GM19467 (cell line): ENCODE results near the gene CLSTN1.
"Not testable (repeated sequence)": the region's sequence is repeated elsewhere in the genome, so short reads cannot be mapped to it uniquely, and the experiment has no call there.

Source experiments
- ATAC-seq: cut with Tn5 transposase; IDR thresholded peaks from one replicate; pipeline ENCODE4 v1.9.1; 2021; ENCODE audit warnings: mild to moderate bottlenecking, moderate library complexity; ENCODE audit not compliant: unreplicated experiment

Gene CLSTN1

GRCh38 chr1:9826616-9827015, 2.9 kb upstream of the CLSTN1 start:
- ATAC-seq: no peak

- no peak for ATAC-seq
These were observed 2.3 kb upstream of the CLSTN1 start for GRCh38 chr1:9826087-9826486.

- no peak for ATAC-seq
These were observed 1.6 kb upstream of the CLSTN1 start for GRCh38 chr1:9825093-9826074.

- ATAC-seq: no peak
These were observed 931 bp upstream of the CLSTN1 start for GRCh38 chr1:9824702-9825089.

GRCh38 chr1:9823693-9823942, 147 bp downstream of the CLSTN1 start:
- ATAC-seq: no peak

GRCh38 chr1:9822897-9823692, 670 bp downstream of the CLSTN1 start:
- ATAC-seq: no peak

GRCh38 chr1:9822490-9822889, 1.3 kb downstream of the CLSTN1 start:
- ATAC-seq: no peak

- ATAC-seq: no peak
These were observed 2.1 kb downstream of the CLSTN1 start for GRCh38 chr1:9821710-9822109.

GRCh38 chr1:9820521-9820920, 3.2 kb downstream of the CLSTN1 start:
- no peak for ATAC-seq

- ATAC-seq: no peak
These were observed 6.0 kb downstream of the CLSTN1 start for GRCh38 chr1:9817734-9818133.

GRCh38 chr1:9816199-9816598, 7.6 kb downstream of the CLSTN1 start:
- no peak for ATAC-seq

- no peak for ATAC-seq
These were observed 8.6 kb downstream of the CLSTN1 start for GRCh38 chr1:9815150-9815549.

GRCh38 chr1:9814619-9815018, 9.1 kb downstream of the CLSTN1 start:
- ATAC-seq: no peak

- no peak for ATAC-seq
These were observed 12.4 kb downstream of the CLSTN1 start for GRCh38 chr1:9811239-9811966.

GRCh38 chr1:9809100-9809510, 14.7 kb downstream of the CLSTN1 start:
- ATAC-seq: no peak

GRCh38 chr1:9808459-9808858, 15.3 kb downstream of the CLSTN1 start:
- no peak for ATAC-seq

- no peak for ATAC-seq
These were observed 16.2 kb downstream of the CLSTN1 start for GRCh38 chr1:9807541-9807940.

GRCh38 chr1:9805972-9806371, 17.8 kb downstream of the CLSTN1 start:
- not testable (repeated sequence) for ATAC-seq

GRCh38 chr1:9805006-9805508, 18.7 kb downstream of the CLSTN1 start:
- ATAC-seq: no peak

- not testable (repeated sequence) for ATAC-seq
These were observed 20.5 kb downstream of the CLSTN1 start for GRCh38 chr1:9803003-9803918.
